Measurements from ENCODE around the gene XIRP2.

The XIRP2 gene

GRCh38 chr2:166916987-166917386 lies 28.7 kb downstream of the XIRP2 start:
- H3K79me2 ChIP-seq (ENCODE audit: low read length), result no peaks in the 10 kb centered on the region
- H3K27ac ChIP-seq (ENCODE audit: low read length), result no peak overlapping the region
- no peaks in the 10 kb centered on the region for H3K9me3 ChIP-seq (ENCODE audit: insufficient read depth, low read length)
- no peaks in the 10 kb centered on the region for H3K27me3 ChIP-seq (ENCODE audit: low read depth, low read length)
- H3K9ac ChIP-seq (ENCODE audit: low read length), result no peak overlapping the region
- H3K4me3 ChIP-seq (ENCODE audit: low read length), result no peak overlapping the region
- no peak overlapping the region for H3K4me2 ChIP-seq (ENCODE audit: low read length)
- TF ChIP-seq EZH2phosphoT487 (IDR thresholded peaks at IDR 0.05; ENCODE audit: low read depth), result no peak
- TF ChIP-seq, protein P1, sequence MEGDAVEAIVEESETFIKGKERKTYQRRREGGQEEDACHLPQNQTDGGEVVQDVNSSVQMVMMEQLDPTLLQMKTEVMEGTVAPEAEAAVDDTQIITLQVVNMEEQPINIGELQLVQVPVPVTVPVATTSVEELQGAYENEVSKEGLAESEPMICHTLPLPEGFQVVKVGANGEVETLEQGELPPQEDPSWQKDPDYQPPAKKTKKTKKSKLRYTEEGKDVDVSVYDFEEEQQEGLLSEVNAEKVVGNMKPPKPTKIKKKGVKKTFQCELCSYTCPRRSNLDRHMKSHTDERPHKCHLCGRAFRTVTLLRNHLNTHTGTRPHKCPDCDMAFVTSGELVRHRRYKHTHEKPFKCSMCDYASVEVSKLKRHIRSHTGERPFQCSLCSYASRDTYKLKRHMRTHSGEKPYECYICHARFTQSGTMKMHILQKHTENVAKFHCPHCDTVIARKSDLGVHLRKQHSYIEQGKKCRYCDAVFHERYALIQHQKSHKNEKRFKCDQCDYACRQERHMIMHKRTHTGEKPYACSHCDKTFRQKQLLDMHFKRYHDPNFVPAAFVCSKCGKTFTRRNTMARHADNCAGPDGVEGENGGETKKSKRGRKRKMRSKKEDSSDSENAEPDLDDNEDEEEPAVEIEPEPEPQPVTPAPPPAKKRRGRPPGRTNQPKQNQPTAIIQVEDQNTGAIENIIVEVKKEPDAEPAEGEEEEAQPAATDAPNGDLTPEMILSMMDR (IDR thresholded peaks at IDR 0.05; ENCODE audit: low read depth, low read length), result no peak
- H3K36me3 ChIP-seq (replicated peaks; ENCODE audit: low read depth, low read length), result no peaks in the 10 kb centered on the region
- no peak overlapping the region for H2AFZ ChIP-seq (ENCODE audit: low read depth, low read length)
- H3K4me1 ChIP-seq (ENCODE audit: low read length), result no peaks in the 10 kb centered on the region
- H4K20me1 ChIP-seq (ENCODE audit: insufficient read depth, low read length), result no peaks in the 10 kb centered on the region

DNA sequence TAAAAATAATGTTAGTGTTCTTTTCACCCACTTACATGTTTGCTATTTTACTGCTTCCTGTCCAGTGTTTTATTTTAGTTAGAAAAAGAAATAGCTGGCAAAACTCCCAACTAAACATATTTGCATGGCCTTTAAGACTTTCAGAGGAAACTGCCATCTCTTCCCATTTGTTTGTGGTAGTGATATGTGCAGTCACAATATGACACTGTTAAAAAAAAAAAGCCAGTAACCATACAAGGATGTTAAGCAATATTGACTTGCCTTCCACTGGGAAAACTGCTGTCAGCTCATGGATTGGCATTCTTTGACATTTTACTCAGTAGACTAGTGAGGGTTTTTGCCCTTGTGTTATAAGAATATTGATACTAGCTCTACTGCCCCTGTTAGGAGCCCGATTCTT lies 29.1 kb downstream of the XIRP2 start:
- no peak overlapping the region for H2AFZ ChIP-seq (ENCODE audit: low read depth, low read length)
- no peaks in the 10 kb centered on the region for H3K4me1 ChIP-seq (ENCODE audit: low read length)
- H3K27ac ChIP-seq (ENCODE audit: low read length), result no peak overlapping the region
- no peaks in the 10 kb centered on the region for H4K20me1 ChIP-seq (ENCODE audit: insufficient read depth, low read length)
- H3K36me3 ChIP-seq (replicated peaks; ENCODE audit: low read depth, low read length), result no peaks in the 10 kb centered on the region
- no peak overlapping the region for H3K4me3 ChIP-seq (ENCODE audit: low read length)
- H3K27me3 ChIP-seq (ENCODE audit: low read depth, low read length), result no peaks in the 10 kb centered on the region
- no peak overlapping the region for H3K4me2 ChIP-seq (ENCODE audit: low read length)
- TF ChIP-seq, protein P1 (IDR thresholded peaks at IDR 0.05; ENCODE audit: low read depth, low read length), result no peak
- no peak for TF ChIP-seq EZH2phosphoT487 (IDR thresholded peaks at IDR 0.05; ENCODE audit: low read depth)
- H3K9ac ChIP-seq (ENCODE audit: low read length), result no peak overlapping the region
- H3K79me2 ChIP-seq (ENCODE audit: low read length), result no peaks in the 10 kb centered on the region
- no peaks in the 10 kb centered on the region for H3K9me3 ChIP-seq (ENCODE audit: insufficient read depth, low read length)

DNA sequence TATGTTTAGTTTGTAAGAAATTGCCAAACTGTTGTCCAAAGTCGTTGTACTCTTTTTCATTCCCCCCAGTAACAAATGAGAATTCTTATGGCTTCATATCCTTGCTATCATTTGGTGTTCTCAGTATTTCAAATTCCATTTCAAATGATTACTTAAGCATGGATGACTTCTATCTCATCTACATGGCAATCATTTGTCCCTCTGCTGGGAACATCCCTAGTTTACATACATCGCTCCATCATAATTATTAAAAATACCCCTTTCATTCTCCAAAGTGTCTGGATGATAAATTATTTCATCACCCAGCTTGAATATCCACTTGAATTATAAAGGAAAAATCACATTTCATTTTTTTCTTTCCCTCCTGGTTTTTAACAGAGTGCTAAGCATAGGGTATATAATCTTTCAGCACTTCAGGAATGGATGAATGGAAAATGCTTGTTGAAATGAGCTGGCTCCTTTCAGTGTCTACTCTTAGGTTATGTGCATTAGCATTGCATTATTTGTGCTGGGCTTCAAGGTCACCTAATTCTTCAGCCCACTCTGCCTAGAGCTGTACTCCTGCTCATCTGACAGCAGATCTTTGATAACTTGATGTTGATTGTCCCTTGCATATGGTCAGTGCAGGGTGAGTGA lies 33.1 kb downstream of the XIRP2 start:
- Histone ChIP-seq H3K4me3 (ENCODE audit: low read length) (no peak overlapping the region), H3K9ac (ENCODE audit: low read length) (no peak overlapping the region), H4K20me1 (ENCODE audit: insufficient read depth, low read length) (no peaks in the 10 kb centered on the region), H3K27ac (ENCODE audit: low read length) (no peak overlapping the region), H2AFZ (ENCODE audit: low read depth, low read length) (no peak overlapping the region), H3K4me2 (ENCODE audit: low read length) (no peak overlapping the region), H3K4me1 (ENCODE audit: low read length) (no peaks in the 10 kb centered on the region), H3K27me3 (ENCODE audit: low read depth, low read length) (no peaks in the 10 kb centered on the region), H3K9me3 (ENCODE audit: insufficient read depth, low read length) (no peaks in the 10 kb centered on the region), H3K36me3 (replicated peaks; ENCODE audit: low read depth, low read length) (no peaks in the 10 kb centered on the region), H3K79me2 (ENCODE audit: low read length) (no peaks in the 10 kb centered on the region)
- TF ChIP-seq EZH2phosphoT487 (IDR thresholded peaks at IDR 0.05; ENCODE audit: low read depth), result no peak
- TF ChIP-seq, protein P1 (IDR thresholded peaks at IDR 0.05; ENCODE audit: low read depth, low read length), result no peak

DNA sequence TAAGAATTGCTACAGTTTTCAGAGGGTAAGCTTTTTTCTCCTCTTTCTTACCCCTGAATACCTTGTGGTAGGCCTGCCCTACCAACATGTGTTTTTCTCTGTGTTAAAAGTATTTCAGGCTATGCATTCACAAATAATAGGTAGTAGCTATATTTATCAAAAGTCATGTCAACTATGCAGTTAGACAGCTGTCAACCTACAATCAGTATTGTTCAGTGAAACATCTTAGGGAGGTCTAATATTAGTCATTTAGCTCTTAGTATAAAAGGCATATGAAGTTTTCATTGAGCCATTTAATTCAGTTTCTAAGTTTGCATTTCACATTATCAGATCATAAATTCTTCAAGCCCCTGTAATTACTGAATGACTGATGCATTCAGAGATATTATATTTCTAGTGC lies 36.7 kb downstream of the XIRP2 start:
- Histone ChIP-seq H3K79me2 (ENCODE audit: low read length) (no peaks in the 10 kb centered on the region), H3K36me3 (replicated peaks; ENCODE audit: low read depth, low read length) (no peaks in the 10 kb centered on the region), H3K4me1 (ENCODE audit: low read length) (no peaks in the 10 kb centered on the region), H4K20me1 (ENCODE audit: insufficient read depth, low read length) (no peaks in the 10 kb centered on the region), H3K4me2 (ENCODE audit: low read length) (no peak overlapping the region), H3K27me3 (ENCODE audit: low read depth, low read length) (no peaks in the 10 kb centered on the region), H2AFZ (ENCODE audit: low read depth, low read length) (no peak overlapping the region), H3K9ac (ENCODE audit: low read length) (no peak overlapping the region), H3K27ac (ENCODE audit: low read length) (no peak overlapping the region), H3K9me3 (ENCODE audit: insufficient read depth, low read length) (no peaks in the 10 kb centered on the region), H3K4me3 (ENCODE audit: low read length) (no peak overlapping the region)
- no peak for TF ChIP-seq EZH2phosphoT487 (IDR thresholded peaks at IDR 0.05; ENCODE audit: low read depth)
- TF ChIP-seq, protein P1 (IDR thresholded peaks at IDR 0.05; ENCODE audit: low read depth, low read length), result no peak
